HG03060 (cell line): ENCODE results near the gene PTGIS.

Experiments used
- ATAC-seq: cut with Tn5 transposase; IDR thresholded peaks from one replicate; pipeline ENCODE4 v1.9.1; 2021; ENCODE audit warnings: low read depth, moderate number of reproducible peaks; ENCODE audit not compliant: unreplicated experiment

Gene PTGIS

DNA sequence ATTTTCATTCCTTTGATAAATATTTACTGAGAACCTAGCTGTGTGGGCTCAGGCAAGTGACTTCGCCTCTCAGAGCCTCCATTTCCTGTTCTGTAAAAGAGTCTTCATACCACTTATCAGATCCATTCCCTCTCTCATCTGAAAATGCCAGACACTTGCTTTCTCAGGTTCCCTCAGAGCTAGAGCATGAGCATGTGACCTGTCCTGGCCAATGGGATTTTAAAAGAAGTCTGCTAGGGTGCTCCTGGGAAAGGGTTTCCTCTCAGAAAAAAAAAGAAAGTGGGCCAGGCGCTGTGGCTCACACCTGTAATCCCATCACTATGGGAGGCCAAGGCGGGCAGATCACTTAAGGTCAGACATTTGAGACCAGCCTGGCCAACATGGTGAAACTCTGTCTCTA is 90.7 kb downstream of the PTGIS start:
- ATAC-seq = no peak

DNA sequence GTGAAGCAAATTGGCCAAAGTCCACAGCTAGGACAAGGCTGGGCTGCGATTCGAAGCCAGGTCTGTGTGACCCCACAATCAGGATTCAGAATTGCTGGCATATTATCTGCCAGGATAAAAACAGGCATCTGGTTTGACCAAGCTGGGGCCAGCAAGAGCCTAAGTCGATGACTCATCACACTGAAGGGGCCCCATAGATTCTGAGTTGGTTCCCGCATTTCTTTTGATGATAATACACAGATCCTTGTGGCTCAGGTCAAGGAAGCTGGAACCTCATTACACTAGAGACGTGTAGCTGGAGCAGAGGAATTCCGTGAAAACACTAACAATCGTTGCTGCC is 92.0 kb downstream of the PTGIS start:
- ATAC-seq = no peak

DNA sequence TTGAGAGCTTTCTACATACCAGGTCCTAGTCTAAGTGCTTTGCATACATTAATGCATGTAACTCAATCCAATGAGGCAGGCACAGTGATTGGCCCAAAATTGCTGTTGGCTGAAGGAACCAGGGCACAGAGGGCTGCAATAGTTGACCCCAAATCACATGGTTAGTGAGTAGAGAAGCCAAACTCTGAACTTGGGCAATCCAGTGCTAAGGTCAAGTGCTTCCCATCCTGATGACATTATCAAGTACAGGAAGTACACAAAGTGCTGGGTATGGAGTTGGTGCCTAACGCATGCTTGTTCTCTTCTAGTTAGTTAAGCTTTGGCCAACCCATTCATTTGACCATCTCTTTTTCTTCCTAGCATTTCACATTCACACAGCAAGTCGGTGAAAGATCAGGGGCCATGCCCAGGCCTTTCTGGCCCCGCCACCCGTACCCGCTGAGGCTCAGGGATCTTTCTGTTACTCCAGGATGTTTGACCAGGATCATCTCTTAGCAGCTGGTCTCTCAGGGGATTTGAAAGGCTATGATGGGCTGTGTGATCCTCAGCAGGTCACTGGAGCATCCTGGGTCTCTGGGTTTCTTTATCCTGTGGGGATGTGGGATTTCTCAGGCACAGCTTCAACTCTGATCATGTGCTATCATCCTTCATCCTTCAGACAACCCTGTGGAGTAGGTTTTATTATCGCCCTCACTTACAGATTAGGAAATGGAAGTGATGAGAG is 92.5 kb downstream of the PTGIS start:
- ATAC-seq = no peak

DNA sequence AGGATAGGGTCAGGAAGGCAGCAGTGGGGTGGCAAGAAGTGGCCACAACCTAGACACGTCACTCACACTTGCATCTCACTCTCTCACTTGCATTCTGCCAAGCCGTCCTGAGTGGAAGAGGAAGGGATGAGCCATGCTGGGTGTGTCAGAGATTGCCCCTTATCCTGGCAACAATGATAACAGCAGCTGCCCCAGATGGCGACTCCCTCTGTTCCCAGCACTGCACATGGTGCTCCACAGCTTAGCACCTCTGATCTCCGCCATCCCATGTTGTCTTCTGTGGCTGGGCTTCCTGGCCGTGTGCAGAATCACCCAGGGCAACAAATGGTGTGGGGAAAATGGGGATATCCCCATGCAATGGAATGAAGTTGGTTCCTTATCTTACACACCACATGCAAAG is 96.5 kb downstream of the PTGIS start:
- no peak for ATAC-seq

DNA sequence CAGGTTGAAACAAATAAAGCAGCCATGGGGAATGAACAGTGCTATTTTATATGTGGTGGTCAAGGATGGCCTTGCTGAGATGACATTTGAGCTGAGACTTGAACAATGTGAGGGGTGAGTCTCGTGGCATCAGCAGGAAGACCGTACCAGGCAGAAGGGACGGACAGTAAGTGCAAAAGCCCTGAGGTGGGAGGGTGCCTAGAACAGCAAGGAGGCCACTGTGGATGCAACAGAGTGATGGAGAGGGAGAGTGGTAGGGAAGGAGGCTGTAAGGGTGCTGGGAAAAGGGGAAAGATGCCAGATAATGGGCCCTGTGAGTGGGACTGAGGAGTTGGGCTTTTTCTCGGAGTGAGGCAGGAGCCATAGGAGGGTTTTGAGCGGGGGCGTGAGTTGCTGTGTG is 97.0 kb downstream of the PTGIS start:
- ATAC-seq = no peak

DNA sequence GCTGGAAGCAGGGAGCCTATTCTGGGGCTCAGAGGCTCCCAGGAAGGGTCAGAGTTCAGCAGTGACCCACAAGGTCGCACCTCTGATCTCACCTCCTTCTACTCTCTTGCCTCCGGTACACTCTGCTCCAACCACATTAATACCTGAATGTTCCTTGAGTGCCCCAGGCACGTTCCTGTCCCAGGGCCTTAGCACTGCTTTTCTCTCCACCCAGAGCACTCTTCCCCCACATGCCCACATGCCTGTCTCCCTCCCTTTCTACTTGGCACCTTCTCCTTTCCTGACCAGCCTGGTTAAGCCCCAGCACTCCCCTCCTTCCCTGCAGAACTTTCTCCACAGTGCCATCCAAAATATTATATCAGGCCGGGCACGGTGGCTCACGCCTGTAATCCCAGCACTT is 98.9 kb downstream of the PTGIS start:
- ATAC-seq = no peak

DNA sequence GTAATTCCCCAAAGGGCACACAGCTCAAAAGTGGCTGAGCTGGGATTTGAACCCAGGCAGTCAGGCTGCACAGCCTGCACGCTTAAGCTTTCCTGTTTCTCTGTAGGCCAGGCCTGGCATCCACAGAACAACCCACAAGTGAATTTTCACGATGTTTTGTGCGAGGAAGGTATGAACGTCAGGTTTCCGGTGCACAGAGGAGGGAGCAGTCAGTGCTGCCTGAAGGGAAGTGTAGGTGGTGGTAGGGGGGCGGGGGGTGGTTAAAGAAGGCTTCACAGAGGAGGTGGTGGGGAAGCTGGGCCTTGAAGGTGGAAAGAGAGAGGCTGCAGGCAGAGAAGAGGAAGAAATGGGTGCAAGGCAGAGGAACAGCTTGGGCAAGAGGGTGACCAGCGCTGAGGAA is 99.5 kb downstream of the PTGIS start:
- no peak for ATAC-seq

DNA sequence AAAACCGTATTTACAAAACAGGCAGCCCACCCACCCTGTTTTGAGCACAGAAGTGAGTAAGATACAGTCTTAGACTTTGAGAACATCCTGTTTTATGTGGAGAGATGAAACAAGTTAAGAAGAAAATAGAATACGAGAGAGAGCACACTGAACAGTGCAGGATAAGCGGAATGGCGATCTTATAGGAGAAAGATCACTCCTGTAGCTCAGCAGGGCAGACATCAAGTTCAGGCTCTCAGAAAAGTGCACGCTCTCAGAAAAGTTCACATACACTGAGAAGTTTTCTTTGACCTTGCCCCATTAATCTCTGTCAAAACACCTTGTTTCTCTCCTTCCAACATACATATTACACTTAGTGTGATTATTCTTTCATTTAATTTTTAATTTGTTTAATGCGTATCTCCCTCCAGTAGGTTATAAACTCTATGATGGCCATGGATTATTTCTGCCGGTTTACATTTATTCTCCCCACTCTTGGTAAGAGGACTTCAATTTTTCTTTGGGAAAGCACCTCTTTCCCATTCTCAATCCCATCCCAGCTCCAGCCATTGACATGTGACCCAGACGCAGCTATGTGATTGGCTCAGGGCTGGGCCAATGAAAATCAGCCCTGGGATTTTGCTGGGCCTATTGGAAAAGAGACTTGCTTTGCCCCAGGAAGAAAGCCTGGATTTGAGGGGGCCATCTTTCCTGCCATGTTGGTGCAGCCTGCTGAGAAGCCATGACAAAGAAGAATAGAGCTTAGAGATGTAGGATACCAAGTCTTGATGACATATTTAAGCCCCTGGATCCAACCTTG is 101.6 kb downstream of the PTGIS start:
- no peak for ATAC-seq

DNA sequence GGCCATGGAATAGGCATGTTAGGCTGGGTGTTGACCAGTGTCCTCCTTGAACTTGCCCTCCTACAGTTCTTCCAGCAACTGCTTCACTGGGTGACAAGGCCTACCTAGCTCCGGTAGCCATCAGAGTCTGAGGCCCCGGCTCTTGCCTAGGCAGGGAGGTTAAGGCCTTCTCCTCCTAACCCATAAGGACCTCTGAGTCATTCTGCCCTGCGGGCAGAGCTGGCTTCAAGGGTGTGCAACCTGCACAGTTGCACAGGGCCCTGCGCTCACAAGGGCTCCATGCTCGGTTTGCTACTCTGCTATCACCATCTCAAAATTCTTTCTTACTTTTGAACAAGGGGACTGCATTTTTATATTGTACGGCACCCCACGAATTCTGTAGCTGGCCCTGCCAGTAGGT is 103.4 kb downstream of the PTGIS start:
- no peak for ATAC-seq

DNA sequence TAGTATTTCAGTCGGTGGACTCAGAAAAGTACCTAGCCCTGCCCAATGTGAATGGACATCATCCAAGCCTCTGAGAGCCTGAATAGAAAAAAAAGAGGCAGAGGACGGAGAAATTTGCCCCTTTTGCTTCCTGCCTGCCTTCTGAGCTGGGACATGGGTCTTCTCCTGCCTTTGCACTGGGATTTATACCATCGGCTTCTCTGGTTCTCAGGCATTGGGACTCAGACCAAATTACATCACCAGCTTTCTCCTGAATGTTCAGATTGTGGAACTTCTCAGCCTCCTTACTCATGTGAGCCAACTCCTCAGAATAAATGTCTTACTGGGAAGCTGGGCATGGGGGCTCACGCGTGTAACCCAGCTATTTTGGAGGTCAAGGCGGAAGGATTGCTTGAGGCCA is 105.3 kb downstream of the PTGIS start:
- no peak for ATAC-seq

DNA sequence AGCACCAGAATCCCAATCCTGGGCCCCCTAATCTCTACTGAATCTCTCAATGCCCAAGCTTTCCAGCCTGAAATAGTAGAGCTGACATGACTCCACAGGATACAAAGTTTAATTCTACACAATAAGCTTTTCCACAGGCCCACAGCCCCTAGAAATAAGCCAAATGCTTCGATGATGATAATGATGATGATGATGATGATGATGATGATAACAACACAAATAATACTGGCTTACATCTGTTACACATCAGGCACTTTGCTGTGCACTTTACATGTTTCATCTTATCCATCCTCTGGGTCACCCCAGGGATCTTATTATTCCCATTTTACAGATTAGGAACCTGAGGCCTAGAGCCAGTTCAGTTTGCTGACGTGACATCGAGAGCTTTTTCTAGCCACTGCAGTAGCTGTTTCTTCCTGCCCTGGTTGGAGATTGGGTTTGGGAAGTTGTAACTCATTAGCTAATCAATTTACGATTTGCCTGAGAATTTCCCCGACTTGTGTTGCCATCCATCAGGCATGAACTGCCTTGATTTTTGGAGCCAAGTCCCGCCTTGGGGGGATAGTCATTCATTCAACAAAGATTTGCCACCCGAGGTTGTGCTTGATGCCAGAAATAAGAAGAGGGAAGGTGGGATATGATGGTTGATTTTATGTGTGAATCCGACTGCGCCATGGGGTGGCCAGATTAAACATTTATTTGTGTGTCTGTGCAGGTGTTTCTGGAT is 105.9 kb downstream of the PTGIS start:
- ATAC-seq = no peak

DNA sequence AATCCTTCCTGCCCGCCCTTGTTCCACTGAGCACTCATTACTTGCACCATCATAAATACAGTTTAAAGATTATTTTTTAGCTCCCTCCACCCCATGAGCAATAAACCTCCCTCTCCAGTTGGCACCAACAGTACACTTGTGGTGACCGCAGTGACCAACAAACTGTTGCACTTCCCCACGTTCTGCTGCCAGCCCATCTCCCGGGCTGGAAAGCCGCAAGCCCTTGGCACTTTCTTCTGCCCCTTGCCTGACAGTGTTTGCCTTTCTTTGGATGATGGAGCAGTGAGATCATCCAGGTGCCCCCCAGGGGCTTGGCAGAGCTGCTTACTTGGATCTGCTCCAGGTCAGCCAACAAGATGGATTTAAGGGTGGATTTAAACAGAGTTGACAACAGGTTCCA is 107.0 kb downstream of the PTGIS start:
- no peak for ATAC-seq

DNA sequence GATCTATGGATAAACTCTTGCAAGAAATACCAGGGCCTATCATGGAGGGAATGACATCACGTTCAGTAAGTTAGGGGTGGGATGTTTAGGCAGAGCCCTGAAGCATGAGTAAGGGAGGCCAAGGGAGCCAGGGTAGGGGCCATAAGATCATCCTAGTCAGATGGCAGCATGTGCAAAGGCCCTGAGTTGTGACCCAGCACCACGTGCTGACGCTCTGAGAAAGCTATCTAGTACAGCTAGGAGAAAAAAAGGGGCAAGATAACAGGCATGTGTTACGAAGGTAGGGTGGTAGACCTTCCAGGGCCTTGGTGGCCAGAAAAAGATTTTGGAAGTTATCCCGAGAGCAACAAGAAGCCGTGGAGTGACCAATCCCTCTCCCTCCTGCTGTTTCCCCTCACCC is 107.8 kb downstream of the PTGIS start:
- ATAC-seq = no peak

DNA sequence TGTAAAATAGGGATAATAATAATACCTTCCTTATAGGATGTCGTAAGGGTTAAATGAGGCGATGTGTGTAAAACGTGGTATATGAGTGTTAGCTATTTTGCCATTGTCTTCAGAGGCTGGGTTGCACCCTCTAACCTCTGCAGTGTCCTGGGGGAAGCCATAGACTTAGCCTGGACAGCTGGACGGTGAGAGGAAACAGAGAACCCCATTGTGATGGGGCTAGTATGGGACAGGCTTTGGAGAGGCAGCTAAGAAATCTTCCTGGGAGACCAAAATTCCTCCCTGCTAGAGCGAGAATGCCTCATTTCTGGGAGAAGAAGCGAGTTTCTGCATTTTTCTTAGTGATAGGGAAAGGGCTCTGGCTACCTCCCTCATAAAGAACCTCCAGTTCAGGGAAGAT is 108.3 kb downstream of the PTGIS start:
- no peak for ATAC-seq

DNA sequence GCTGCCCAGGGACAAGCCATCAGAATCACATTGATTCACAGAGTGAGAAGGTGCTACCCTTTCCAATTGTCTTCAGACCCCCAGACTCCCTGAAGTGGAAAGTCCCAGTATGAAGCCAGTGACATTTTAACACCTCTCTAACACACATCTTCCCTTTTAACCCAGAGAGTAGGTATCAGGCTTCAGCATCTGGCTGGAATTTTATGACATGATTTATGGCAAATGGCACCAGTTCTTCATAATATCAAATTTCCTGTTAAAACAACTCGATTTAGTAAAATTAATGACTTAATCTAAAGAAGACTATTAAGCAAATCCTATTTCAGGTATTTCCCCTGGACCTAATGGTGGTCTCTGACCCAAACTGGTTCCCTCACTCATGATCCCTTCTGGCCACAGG is 110.5 kb downstream of the PTGIS start:
- no peak for ATAC-seq

DNA sequence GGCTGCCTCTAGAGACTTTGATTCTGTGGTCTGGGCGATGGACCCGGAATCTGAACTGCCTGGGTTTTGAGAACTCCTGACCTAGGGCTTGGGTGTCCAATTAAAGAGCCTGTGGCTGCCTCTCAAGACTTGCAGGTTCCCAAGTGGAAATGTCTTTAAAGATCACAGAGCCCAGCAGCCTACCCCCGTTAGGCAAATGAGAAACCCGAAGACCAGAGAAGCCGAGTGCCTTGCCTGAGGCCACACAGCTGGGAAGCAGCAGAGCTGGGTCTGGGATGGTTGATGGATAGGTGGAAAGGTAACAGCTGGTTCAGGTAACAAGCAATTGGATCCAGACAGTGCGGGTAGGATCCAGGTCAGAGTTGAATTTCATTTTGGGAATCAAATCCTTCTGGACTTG is 111.3 kb downstream of the PTGIS start:
- ATAC-seq = no peak

DNA sequence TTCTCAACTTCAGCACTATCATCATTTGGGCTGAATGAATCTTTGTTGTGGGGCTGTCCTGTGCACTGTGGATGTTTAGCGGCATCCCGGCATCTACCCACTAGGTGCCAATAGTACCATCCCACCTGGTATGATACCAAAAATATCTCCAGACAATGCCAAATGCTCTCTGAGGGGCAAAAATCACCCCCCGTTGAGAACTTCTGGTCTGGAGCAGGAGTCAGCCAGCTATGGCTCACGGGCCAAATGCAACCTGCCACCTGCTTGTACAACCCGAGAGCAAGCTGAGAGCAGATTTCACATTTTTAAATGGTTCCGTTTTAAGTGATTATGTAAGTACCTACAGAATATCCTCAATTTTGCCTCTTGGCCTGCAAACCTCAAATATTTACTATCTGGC is 112.2 kb downstream of the PTGIS start:
- ATAC-seq = no peak
